Stimulated activated CD4-positive, alpha-beta T cell treated with anti-CD3 and anti-CD28 coated beads, Interleukin-1b, Interleukin-23, amount 100 ng/mL, for 24 hours (primary cell): ENCODE data around the gene TNFRSF6B.
"Not testable (repeated sequence)": the region's sequence is repeated elsewhere in the genome, so short reads cannot be mapped to it uniquely, and the experiment has no call there.

Experiments
- DNase-seq, 4 experiments: peaks; one replicate each; pipeline ENCODE4 v3.0.0-alpha.2; 2020; ENCODE audit warnings: low read depth in 4 of 4, low spot score in 1 of 4

TNFRSF6B gene

DNA sequence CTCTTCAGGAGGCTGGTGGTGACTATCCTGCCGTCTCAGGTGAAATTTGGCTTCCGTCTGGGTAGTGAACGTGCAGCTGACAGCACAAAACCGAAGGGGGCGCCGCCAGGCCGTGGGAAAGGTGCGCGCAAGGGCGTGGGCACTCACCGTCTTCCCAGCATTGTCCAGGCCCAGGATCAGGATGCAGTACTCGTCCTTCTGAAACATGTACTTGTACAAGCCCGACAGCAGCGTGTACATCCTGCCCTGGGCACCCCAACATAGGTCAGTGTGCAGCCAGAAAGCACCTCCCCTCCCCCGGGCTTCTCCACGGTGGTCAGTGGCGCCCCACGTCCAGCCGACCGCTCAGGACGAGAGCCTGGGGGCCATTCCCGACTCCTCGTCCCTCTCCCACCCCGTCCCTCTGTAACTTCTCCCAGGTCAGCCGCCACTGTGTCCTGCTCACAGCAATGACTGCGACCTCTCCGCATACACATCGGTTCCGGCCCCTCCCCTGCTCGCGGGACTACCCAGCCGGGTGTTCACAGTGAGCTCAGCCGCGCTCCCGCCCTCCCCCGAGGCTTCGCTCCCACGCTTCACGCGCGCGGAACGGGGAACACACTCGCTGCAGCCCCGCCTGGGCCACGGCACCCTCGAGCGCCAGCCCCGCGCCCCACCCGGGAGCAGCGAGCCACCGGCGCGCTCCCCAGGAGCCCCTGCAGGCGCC is 10.6 kb downstream of the TNFRSF6B start:
- DNase-seq: no peak

GRCh38 chr20:63707558-63708300 is 11.3 kb downstream of the TNFRSF6B start, which contains the start of the genes ARFRP1 and ZGPAT:
TSS of gene ARFRP1 (minus strand) at chr20:63707976. CDS start at chr20:63707091, 885 bp downstream.
TSS of gene ZGPAT (plus strand) at chr20:63708039. CDS start at chr20:63708581, 542 bp downstream.
- DNase-seq: peak; percentile 65 to 82 (median 75)

- DNase-seq: no peak
These were observed 12.1 kb downstream of the TNFRSF6B start for GRCh38 chr20:63708301-63709148.

DNA sequence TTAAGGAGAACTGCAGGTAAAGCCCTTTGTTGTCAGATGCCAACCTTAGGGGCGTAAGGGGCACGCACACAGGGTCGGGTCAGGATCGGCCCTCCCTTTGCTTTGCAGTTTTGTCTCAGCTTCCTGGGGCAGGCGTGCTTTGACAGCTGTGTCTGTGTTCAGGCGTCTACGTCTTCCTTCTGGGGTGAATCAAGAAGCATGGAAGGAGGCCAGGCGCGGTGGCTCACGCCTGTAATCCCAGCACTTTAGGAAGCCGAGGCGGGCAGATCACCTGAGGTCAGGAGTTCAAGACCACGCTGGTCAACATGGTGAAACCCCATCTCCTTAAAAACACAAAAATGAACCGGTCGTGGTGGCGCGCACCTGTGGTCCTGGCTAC is 12.7 kb downstream of the TNFRSF6B start:
- no peak for DNase-seq

GRCh38 chr20:63711085-63711645 is 14.7 kb downstream of the TNFRSF6B start:
- DNase-seq: no peak

- DNase-seq: no peak
These were observed 15.7 kb downstream of the TNFRSF6B start for GRCh38 chr20:63712191-63712590.

- DNase-seq: no peak
These were observed 18.4 kb downstream of the TNFRSF6B start for GRCh38 chr20:63714858-63715257.

GRCh38 chr20:63718996-63719395 is 22.5 kb downstream of the TNFRSF6B start:
- DNase-seq: no peak

DNA sequence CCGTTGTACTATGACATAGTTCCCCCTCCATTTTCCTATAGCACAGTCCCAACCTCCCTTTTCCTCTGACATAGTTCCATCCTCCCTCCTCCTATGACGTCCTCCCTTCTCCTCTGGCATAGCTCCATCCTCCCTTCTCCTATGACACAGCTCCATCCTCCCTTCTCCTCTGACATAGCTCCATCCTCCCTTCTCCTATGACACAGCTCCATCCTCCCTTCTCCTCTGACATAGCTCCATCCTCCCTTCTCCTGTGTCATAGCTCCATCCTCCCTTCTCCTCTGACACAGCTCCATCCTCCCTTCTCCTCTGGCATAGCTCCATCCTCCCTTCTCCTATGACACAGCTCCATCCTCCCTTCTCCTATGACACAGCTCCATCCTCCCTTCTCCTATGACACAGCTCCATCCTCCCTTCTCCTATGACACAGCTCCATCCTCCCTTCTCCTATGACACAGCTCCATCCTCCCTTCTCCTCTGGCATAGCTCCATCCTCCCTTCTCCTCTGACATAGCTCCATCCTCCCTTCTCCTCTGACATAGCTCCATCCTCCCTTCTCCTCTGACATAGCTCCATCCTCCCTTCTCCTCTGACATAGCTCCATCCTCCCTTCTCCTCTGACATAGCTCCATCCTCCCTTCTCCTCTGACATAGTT is 26.6 kb downstream of the TNFRSF6B start:
- not testable (repeated sequence) for DNase-seq

GRCh38 chr20:63730189-63730733 is 33.8 kb downstream of the TNFRSF6B start:
- DNase-seq: not testable (repeated sequence)

DNA sequence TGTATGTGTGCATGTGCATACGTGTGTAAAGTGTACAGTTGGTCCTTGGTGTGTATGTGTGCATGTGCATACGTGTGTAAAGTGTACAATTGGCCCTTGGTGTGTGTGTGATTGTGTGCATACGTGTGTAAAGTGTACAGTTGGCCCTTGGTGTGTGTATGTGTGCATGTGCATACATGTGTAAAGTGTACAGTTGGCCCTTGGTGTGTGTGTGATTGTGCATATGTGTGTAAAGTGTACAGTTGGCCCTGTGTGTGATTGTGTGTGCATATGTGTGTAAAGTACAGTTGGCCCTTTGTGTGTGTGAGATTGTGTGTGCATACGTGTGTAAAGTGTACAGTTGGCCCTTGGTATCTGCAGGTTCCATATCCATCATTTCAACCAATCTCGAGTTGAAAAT is 35.0 kb downstream of the TNFRSF6B start:
- DNase-seq: no peak

- no peak for DNase-seq
These were observed 36.0 kb downstream of the TNFRSF6B start for GRCh38 chr20:63732118-63733095.

GRCh38 chr20:63733117-63733516 is 36.7 kb downstream of the TNFRSF6B start:
- no peak for DNase-seq

- DNase-seq: no peak
These were observed 37.2 kb downstream of the TNFRSF6B start for GRCh38 chr20:63733579-63734081.

- DNase-seq: no peak
These were observed 37.9 kb downstream of the TNFRSF6B start for GRCh38 chr20:63734111-63734945.

- DNase-seq: no peak
These were observed 38.8 kb downstream of the TNFRSF6B start for GRCh38 chr20:63734946-63735858.
